Measurements from ENCODE around the gene LHB. TPM values are rescaled to one million over a fixed set of nuclear protein-coding genes. Genes with fewer than 3 reads are reported as not detected.
"Not testable (repeated sequence)": the region's sequence is repeated elsewhere in the genome, so short reads cannot be mapped to it uniquely, and the experiment has no call there.

Gene LHB
- total RNA-seq, 1 donor from 2014 or later: not detected

GRCh38 chr19:49061445-49061844, 44.6 kb upstream of the LHB start:
- Mint-ChIP-seq H3K36me3 (ENCODE audit: low read depth) (no peaks in the 10 kb centered on the region), H3K27ac (no peak overlapping the region), H3K4me1 (peaks cover 17% of the 10 kb centered on the region), H3K27me3 (peaks cover 43% of the 10 kb centered on the region), H3K4me3 (no peak overlapping the region), H3K9me3 (no peaks in the 10 kb centered on the region)
- ATAC-seq (ENCODE audit: low read depth) (no peak), DNase-seq (no peak)
- TF ChIP-seq CTCF (IDR thresholded peaks at IDR 0.05): no peak
- intact Hi-C loops (cut with micrococcal nuclease): no loop called here
- ChIA-PET POLR2A (no interaction called here), CTCF (no interaction called here)

- Mint-ChIP-seq H3K4me1 (peaks cover 22% of the 10 kb centered on the region), H3K4me3 (no peak overlapping the region), H3K9me3 (no peaks in the 10 kb centered on the region), H3K36me3 (ENCODE audit: low read depth) (no peaks in the 10 kb centered on the region), H3K27me3 (peaks cover 39% of the 10 kb centered on the region), H3K27ac (no peak overlapping the region)
- no peak for DNase-seq
- intact Hi-C loops (cut with micrococcal nuclease): no loop called here
- CTCF ChIA-PET: no interaction called here
- TF ChIP-seq CTCF (IDR thresholded peaks at IDR 0.05): no peak
- POLR2A ChIA-PET: no interaction called here
- ATAC-seq (ENCODE audit: low read depth): no peak
These were observed 44.1 kb upstream of the LHB start for GRCh38 chr19:49061000-49061399.

- intact Hi-C loops (cut with micrococcal nuclease): loop anchor here (5.0 kb wide), 1 partner anchor 42 kb away; the partner anchor contains the start of gene LHB
- ATAC-seq (ENCODE audit: low read depth) (no peak), DNase-seq (no peak)
- H3K4me3 Mint-ChIP-seq: no peak overlapping the region
- peaks cover 24% of the 10 kb centered on the region for H3K4me1 Mint-ChIP-seq
- ChIA-PET CTCF (no interaction called here), POLR2A (no interaction called here)
- no peak for TF ChIP-seq CTCF (IDR thresholded peaks at IDR 0.05)
- peaks cover 33% of the 10 kb centered on the region for H3K27me3 Mint-ChIP-seq
- no peaks in the 10 kb centered on the region for H3K9me3 Mint-ChIP-seq
- no peak overlapping the region for H3K27ac Mint-ChIP-seq
- no peaks in the 10 kb centered on the region for H3K36me3 Mint-ChIP-seq (ENCODE audit: low read depth)
These were observed 42.2 kb upstream of the LHB start for GRCh38 chr19:49059053-49059452.

- Mint-ChIP-seq H3K27me3 (peaks cover 35% of the 10 kb centered on the region), H3K27ac (no peak overlapping the region), H3K9me3 (no peaks in the 10 kb centered on the region), H3K4me3 (no peak overlapping the region), H3K36me3 (ENCODE audit: low read depth) (no peaks in the 10 kb centered on the region), H3K4me1 (peaks cover 24% of the 10 kb centered on the region)
- intact Hi-C loops (cut with micrococcal nuclease): loop anchor here (5.0 kb wide), 1 partner anchor 41 kb away; the partner anchor contains the start of gene LHB
- ATAC-seq (ENCODE audit: low read depth) (no peak), DNase-seq (no peak)
- POLR2A ChIA-PET: no interaction called here
- TF ChIP-seq CTCF (IDR thresholded peaks at IDR 0.05): no peak
- CTCF ChIA-PET: no interaction called here
These were observed 41.7 kb upstream of the LHB start for GRCh38 chr19:49058562-49058961.

- POLR2A ChIA-PET: interaction anchor here (0.6 kb wide), 1 partner anchor 434 kb away, joined by 7 read pairs; no protein-coding TSS in a partner anchor
- no peak for ATAC-seq (ENCODE audit: low read depth)
- TF ChIP-seq CTCF (IDR thresholded peaks at IDR 0.05): no peak
- Mint-ChIP-seq H3K4me3 (peak within 1 kb of the TSS; percentile 79), H3K27me3 (peaks cover 33% of the 10 kb centered on the region), H3K9me3 (no peaks in the 10 kb centered on the region), H3K36me3 (ENCODE audit: low read depth) (no peaks in the 10 kb centered on the region), H3K27ac (no peak within 1 kb of the TSS), H3K4me1 (peaks cover 24% of the 10 kb centered on the region)
- DNase-seq: peak; percentile 37
- CTCF ChIA-PET: interaction anchor here (0.9 to 1.2 kb wide), 2 partner anchors 12 to 64 kb away, joined by 3 to 5 read pairs; partner anchors contain the start of genes GYS1 and RUVBL2
- intact Hi-C loops (cut with micrococcal nuclease): loop anchor here (5.0 kb wide), 1 partner anchor 40 kb away; the partner anchor contains the start of gene LHB
These were observed 40.8 kb upstream of the LHB start, which contains the start of gene CGB7 for GRCh38 chr19:49057636-49058234. CGB7 (minus strand) TSS chr19:49057749; CDS start chr19:49055375, 2,374 bp downstream.

- peak; percentile 27 for DNase-seq
- H3K4me1 Mint-ChIP-seq: peaks cover 24% of the 10 kb centered on the region
- intact Hi-C loops (cut with micrococcal nuclease): loop anchor here (5.0 kb wide), 1 partner anchor 40 kb away; the partner anchor contains the start of gene LHB
- not testable (repeated sequence) for H3K27ac Mint-ChIP-seq; H3K36me3 Mint-ChIP-seq (ENCODE audit: low read depth); ATAC-seq (ENCODE audit: low read depth); H3K9me3 Mint-ChIP-seq
- POLR2A ChIA-PET: interaction anchor here (0.6 to 1.0 kb wide), 2 partner anchors 63 to 434 kb away, joined by 3 to 7 read pairs; partner anchors contain the start of gene RUVBL2
- CTCF ChIA-PET: interaction anchor here (0.9 to 1.3 kb wide), 4 partner anchors 12 to 151 kb away, joined by 3 to 5 read pairs (median 3); partner anchors contain the start of genes GYS1 and RUVBL2
- H3K4me3 Mint-ChIP-seq: peak overlapping the region; percentile 79
- H3K27me3 Mint-ChIP-seq: peaks cover 33% of the 10 kb centered on the region
These were observed 40.2 kb upstream of the LHB start for GRCh38 chr19:49056902-49057596.
